CD4-positive, alpha-beta T cell treated with Interleukin-15 for 4 hours (primary cell): ENCODE data around the gene AKAP13.
"Not testable (repeated sequence)": the region's sequence is repeated elsewhere in the genome, so short reads cannot be mapped to it uniquely, and the experiment has no call there.

Experiments
- DNase-seq: peaks from one replicate; pipeline ENCODE4 v3.0.0-alpha.2; 2020; ENCODE audit warnings: low spot score

The AKAP13 gene

GRCh38 chr15:85564686-85565085 lies 184.3 kb downstream of the AKAP13 start:
- DNase-seq = no peak

DNA sequence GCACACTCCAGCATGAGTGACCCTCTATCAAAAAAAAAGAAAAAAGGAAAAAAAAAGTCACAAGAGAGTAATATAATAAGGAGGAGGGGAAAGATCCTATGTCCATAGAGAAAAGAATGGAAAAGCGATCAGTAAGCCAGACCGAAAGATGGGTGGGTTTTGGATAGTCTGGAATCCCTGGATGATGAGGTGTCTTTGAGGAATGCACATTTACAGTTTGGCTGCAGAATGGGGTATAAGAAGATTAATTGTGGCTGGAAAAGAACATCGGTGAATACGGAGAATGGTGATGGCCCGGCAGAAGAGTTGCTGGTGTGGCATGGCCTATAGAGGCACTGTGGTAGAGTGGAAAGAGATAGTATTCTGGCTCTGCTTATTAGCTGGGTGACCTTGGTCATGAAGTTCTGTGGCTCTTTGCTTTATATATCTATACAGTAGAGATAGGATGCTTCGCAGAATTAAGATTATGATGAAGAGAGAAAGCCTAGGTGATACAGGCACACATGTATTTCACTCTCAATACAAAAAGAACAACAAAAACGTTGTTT lies 187.9 kb downstream of the AKAP13 start:
- no peak for DNase-seq

GRCh38 chr15:85570336-85570735 lies 189.9 kb downstream of the AKAP13 start:
- DNase-seq = no peak

- DNase-seq = no peak
Observed at GRCh38 chr15:85571780-85572179, 191.4 kb downstream of the AKAP13 start.

- DNase-seq = no peak
Observed at GRCh38 chr15:85576392-85576791, 196.0 kb downstream of the AKAP13 start.

GRCh38 chr15:85578941-85579701 lies 198.7 kb downstream of the AKAP13 start:
- DNase-seq = no peak

GRCh38 chr15:85579957-85580694 lies 199.7 kb downstream of the AKAP13 start:
- no peak for DNase-seq

DNA sequence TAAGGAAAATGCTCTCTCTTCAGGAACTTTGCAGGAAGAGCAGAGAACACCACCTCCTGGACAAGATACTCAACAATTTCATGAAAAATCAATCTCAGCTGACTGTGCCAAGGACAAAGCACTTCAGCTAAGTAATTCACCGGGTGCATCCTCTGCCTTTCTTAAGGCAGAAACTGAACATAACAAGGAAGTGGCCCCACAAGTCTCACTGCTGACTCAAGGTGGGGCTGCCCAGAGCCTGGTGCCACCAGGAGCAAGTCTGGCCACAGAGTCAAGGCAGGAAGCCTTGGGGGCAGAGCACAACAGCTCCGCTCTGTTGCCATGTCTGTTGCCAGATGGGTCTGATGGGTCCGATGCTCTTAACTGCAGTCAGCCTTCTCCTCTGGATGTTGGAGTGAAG lies 200.5 kb downstream of the AKAP13 start:
- peak; percentile 62 for DNase-seq

DNA sequence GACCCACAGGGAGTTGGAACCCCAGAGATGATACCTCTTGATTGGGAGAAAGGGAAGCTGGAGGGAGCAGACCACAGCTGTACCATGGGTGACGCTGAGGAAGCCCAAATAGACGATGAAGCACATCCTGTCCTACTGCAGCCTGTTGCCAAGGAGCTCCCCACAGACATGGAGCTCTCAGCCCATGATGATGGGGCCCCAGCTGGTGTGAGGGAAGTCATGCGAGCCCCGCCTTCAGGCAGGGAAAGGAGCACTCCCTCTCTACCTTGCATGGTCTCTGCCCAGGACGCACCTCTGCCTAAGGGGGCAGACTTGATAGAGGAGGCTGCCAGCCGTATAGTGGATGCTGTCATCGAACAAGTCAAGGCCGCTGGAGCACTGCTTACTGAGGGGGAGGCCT lies 201.1 kb downstream of the AKAP13 start:
- DNase-seq = peak; percentile 47

GRCh38 chr15:85582131-85583079 lies 202.0 kb downstream of the AKAP13 start:
- DNase-seq = peak; percentile 72

GRCh38 chr15:85583442-85583841 lies 203.0 kb downstream of the AKAP13 start:
- peak; percentile 26 for DNase-seq

DNA sequence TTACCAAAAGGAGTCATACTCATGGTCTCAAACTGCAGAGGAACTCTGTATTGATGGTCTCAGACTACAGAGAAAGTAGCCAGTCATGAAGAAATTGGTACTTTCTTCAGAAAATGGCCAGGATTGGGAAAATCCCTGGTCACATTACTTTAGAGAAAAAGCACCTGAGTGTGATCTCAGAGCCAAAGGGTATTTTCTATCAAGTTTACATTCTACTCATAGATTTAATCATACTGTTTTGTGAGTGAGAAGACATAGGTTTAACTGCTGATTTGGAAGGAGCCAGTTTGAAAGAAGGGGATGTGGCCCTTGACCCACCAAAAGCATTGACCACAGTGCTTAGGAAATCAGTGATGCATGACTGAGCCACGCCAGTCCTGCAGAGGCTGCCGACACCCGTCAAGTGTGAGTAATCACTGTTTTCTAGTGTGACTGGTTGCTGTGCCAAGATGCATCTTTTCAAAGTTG lies 203.6 kb downstream of the AKAP13 start:
- DNase-seq = peak; percentile 39

GRCh38 chr15:85584872-85585271 lies 204.5 kb downstream of the AKAP13 start:
- DNase-seq = no peak

DNA sequence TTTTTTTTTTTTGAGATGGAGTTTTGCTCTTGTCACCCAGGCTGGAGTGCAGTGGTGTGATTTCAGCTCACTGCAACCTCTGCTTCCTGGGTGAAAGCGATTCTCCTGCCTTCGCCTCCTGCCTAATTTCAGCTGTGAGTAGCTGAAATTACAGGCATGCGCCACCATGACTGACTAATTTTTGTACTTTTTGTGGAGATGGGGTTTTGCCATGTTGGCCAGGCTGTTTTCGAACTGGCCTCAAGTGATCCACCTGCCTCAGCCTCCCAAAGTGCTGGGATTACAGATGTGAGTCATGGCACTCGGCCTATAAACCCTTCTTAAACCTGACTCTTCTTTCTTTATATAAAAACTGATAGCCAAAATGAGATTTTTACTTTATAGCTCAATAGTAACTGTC lies 205.8 kb downstream of the AKAP13 start:
- DNase-seq = not testable (repeated sequence)

GRCh38 chr15:85587707-85588411 lies 207.5 kb downstream of the AKAP13 start:
- DNase-seq = no peak

GRCh38 chr15:85588677-85589076 lies 208.3 kb downstream of the AKAP13 start:
- no peak for DNase-seq

GRCh38 chr15:85589851-85590250 lies 209.4 kb downstream of the AKAP13 start:
- no peak for DNase-seq

DNA sequence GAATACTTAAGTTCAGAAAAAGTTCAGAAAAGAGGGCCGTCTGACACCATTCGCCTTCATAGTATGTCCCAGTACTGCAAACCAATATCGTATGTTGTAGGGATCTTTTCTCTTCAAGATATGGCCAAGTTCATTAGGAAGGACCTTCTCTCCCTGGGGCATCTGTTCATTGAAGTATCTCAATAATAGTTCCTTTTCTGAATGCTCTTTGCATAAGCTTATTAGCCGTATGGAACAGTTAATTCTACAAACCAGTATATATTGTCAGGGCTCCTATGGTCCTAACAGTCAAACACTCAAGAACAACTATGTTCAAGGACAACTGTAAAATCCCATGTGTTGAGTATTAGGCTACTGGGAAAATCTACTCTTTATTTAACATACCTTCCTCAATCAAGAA lies 211.2 kb downstream of the AKAP13 start:
- no peak for DNase-seq

DNA sequence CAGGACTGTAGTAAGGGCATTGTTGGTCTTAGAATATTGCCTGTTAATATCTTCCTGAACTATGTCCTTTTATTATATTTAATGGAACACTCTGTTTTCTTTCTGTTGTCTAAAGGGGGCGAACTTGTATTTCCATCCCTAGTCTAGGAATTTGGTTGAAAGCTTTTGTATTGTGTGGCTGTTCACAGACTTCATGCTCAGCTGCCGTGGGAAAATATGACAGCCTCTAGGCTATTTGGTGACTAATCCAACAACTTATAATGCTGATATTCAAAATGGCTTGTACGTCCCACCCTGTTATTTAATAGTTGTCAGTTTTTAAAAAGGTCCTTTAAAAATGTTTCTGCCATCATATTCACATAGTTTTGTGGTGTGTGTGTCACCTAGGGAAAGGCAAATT lies 211.7 kb downstream of the AKAP13 start:
- no peak for DNase-seq

- no peak for DNase-seq
Observed at GRCh38 chr15:85593809-85594445, 213.5 kb downstream of the AKAP13 start.
